Adipose tissue (tissue), 3 donors: Measurements from ENCODE around the gene EML2. TPM values are rescaled to one million over a fixed set of nuclear protein-coding genes. Genes with fewer than 3 reads are reported as not detected.

ENCODE experiments used
- H3K27ac ChIP-seq: one replicate; pipeline ENCODE4 v1.5.1; 2013; ENCODE audit warnings: low read depth, low read length
- WGBS, 3 donors: extraction: QIAGEN DNeasy Blood & Tissue Kit; methylation state at CpG; one replicate each; pipeline ENCODE4 v1.1.7; 2013; 5-methylcytosine and 5-hydroxymethylcytosine counted together
- polyA plus RNA-seq, 3 donors: library from polyadenylated mRNA; stranded (reverse); fragments of 200-250 nt; gene quantifications; one replicate each; pipeline ENCODE4 v1.2.3, GENCODE V29; 2013
- donor health status: healthy with polysubstance abuse.
- donor health status: Bipolar disorder and iron deficiency.
- donor health status: healthy.

The EML2 gene
- polyA plus RNA-seq, 3 donors: 17.5 to 29.2 (median 22.3) TPM

- 70 to 77% (median 75%) methylated on average over 6 of the region's 6 CpGs for WGBS, 3 donors
- no peak overlapping the region for H3K27ac ChIP-seq
These were observed 20.0 kb upstream of the EML2 start for GRCh38 chr19:45659096-45659729.

GRCh38 chr19:45657520-45658167 is 18.4 kb upstream of the EML2 start:
- WGBS, 3 donors: 40 to 54% (median 53%) methylated on average over 13 to 14 of the region's 14 CpGs
- no peak overlapping the region for H3K27ac ChIP-seq

- no peak overlapping the region for H3K27ac ChIP-seq
- WGBS, 3 donors: 30 to 84% (median 52%) methylated on average over 3 of the region's 3 CpGs
These were observed 15.9 kb upstream of the EML2 start for GRCh38 chr19:45655073-45655472.

- WGBS, 3 donors: 44 to 51% (median 47%) methylated on average over 5 of the region's 5 CpGs
- H3K27ac ChIP-seq: no peak overlapping the region
These were observed 14.4 kb upstream of the EML2 start for GRCh38 chr19:45653634-45654033.

GRCh38 chr19:45650722-45651121 is 11.5 kb upstream of the EML2 start:
- 56 to 77% (median 60%) methylated on average over 3 of the region's 3 CpGs for WGBS, 3 donors
- no peak overlapping the region for H3K27ac ChIP-seq

- WGBS, 3 donors: 9 to 11% (median 9%) methylated on average over 9 of the region's 9 CpGs
- no peak overlapping the region for H3K27ac ChIP-seq
These were observed 7.1 kb upstream of the EML2 start for GRCh38 chr19:45646345-45646698.

GRCh38 chr19:45645631-45646344 is 6.6 kb upstream of the EML2 start:
- WGBS, 3 donors: 0 to 2% (median 1%) methylated on average over 27 of the region's 27 CpGs
- H3K27ac ChIP-seq: no peak overlapping the region

- WGBS, 3 donors: 14 to 15% (median 14%) methylated on average over 27 to 35 of the region's 35 CpGs
- H3K27ac ChIP-seq: no peak overlapping the region
These were observed 6.0 kb upstream of the EML2 start for GRCh38 chr19:45645068-45645630.

GRCh38 chr19:45643927-45644771 is 5.0 kb upstream of the EML2 start:
- WGBS, 3 donors: 47 to 55% (median 51%) methylated on average over 14 of the region's 14 CpGs
- no peak overlapping the region for H3K27ac ChIP-seq

GRCh38 chr19:45643024-45643926 is 4.1 kb upstream of the EML2 start:
- 11 to 13% (median 11%) methylated on average over 37 to 39 of the region's 39 CpGs for WGBS, 3 donors
- no peak overlapping the region for H3K27ac ChIP-seq

- H3K27ac ChIP-seq: no peak overlapping the region
- WGBS, 3 donors: 3 to 7% (median 3%) methylated on average over 39 to 40 of the region's 40 CpGs
These were observed 2.3 kb upstream of the EML2 start for GRCh38 chr19:45641274-45642105.

- H3K27ac ChIP-seq: no peak overlapping the region
- WGBS, 3 donors: 51 to 59% (median 58%) methylated on average over 17 of the region's 17 CpGs
These were observed 1.7 kb upstream of the EML2 start for GRCh38 chr19:45640849-45641273.

GRCh38 chr19:45637890-45638667 is 1.1 kb downstream of the EML2 start:
- WGBS, 3 donors: 66 to 82% (median 78%) methylated on average over 19 of the region's 19 CpGs
- no peak overlapping the region for H3K27ac ChIP-seq

- 65 to 80% (median 77%) methylated on average over 2 of the region's 2 CpGs for WGBS, 3 donors
- H3K27ac ChIP-seq: no peak overlapping the region
These were observed 2.3 kb downstream of the EML2 start for GRCh38 chr19:45636902-45637301.

- 93 to 100% (median 98%) methylated on average over 1 of the region's 1 CpG for WGBS, 3 donors
These were observed 2.9 kb downstream of the EML2 start for GRCh38 chr19:45636275-45636674.

More at GRCh38 chr19:45636275-45636674, 2.9 kb downstream of the EML2 start:
- H3K27ac ChIP-seq: no peak overlapping the region
